Effector CD4-positive, alpha-beta T cell (primary cell): ENCODE results near the gene RPS15.
"Not testable (repeated sequence)": the region's sequence is repeated elsewhere in the genome, so short reads cannot be mapped to it uniquely, and the experiment has no call there.

ENCODE experiments used
- DNase-seq: peaks from one replicate; pipeline ENCODE4 v3.0.0-alpha.2; 2020

The RPS15 gene

DNA sequence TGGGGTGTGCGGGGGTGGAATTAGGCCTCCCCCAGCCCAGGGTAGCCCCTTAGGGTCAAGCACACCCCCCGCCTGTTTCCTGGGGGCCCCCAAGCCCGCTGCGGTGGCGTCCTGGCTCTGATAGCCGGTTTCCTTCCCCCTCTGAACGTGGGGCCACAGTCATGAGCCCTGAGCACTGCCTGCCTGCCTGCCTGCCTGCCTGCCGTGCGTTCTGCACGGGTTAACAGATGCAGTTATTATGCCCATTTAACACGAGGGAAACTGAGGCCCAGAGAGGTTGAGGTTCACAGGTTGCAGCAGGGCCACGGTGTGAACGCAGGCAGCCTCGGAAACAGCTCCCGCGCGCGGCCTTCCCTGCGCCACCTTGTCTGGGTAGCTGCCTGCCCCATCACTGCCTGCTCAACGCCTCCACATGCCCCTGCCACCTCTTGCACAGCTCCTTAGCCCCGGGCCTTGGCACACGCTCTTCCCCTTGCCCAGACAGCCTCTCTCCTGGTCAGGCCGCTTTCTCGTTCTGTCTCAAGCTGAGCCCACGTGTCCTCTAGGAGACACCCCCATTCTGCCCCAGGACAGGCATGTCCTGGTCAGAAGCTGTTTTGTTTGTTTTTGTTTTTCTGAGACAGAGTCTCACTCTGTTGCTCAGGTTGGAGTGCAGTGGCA lies 35.7 kb upstream of the RPS15 start:
- no peak for DNase-seq

DNA sequence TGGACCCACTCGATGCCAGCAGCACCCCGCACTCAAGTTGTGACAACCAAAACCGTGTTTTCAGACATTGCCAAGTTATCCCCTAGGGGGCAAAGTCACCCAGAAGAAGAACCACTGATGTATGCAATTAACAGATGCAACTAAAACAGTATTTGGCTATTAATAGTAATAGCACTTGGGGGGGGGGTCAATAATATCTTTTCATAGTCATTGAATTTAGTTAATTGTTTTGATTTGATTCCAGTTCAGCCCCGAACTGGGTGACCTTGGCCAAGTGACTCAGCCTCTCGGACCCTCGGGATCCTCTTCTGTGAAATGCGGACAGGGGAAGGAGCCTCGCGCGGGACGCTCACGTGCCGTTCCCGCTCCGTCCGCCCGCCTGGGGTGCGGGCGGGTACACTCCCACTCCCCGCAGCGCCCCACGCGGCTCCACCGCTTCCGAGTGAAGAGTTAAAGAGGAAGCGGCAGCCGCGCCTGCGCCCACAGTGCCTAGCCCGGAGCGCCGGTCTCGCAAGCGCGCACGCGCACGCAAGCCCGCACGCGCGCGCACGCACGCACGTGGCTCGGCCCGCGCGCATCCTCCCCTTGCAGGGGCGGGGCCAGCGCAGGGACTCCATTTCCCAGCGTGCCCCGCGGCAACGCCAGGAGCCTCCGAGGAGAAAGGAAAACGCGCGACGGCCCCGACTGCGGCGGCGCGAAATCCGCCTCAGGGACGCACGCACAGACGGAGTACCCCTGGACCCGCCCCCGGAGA lies 31.2 kb upstream of the RPS15 start:
- DNase-seq: peak; percentile 98

DNA sequence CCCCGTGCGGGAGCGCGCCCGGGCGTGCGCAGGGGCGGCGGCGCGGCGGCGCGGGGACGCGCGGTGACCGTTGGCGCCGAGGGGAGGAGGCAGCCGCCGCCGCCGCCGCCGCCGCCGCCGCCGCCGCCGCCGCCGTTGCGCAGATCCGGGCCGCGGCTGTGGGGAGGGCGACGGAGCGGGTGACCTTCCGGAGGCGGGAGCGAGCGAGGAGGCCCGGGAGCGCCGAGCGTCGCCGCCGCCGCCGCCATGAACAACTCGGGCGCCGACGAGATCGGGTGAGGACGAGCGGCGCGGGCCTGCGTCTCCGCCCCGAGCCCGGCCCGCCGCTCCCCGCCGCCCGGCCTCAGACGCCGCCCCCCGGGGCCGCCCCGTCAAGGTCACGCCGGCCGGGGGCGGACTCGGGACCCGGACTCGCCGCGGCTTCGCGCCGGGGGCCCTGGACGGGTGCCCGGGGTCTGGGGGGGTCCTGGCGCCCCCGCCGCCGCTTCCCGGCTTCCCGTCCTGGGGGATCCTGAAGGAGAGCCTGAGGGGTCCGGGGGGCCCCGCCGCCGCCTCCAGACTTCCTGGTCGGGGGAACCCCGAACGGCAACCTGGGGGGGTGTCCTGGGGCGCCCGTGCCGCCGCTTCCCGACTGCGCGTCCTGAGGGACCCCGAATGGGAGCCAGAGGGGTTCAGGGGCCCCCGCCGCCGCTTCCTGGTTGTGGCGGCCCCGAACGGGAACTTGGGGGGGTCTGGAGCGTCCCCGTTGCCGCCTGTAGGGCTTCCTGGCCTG lies 30.5 kb upstream of the RPS15 start, which contains the start of gene DAZAP1:
TSS of gene DAZAP1 (plus strand) at position 59 of the 772 bp plus-strand sequence. CDS start at position 247, 188 bp downstream.
- DNase-seq: peak; percentile 36

DNA sequence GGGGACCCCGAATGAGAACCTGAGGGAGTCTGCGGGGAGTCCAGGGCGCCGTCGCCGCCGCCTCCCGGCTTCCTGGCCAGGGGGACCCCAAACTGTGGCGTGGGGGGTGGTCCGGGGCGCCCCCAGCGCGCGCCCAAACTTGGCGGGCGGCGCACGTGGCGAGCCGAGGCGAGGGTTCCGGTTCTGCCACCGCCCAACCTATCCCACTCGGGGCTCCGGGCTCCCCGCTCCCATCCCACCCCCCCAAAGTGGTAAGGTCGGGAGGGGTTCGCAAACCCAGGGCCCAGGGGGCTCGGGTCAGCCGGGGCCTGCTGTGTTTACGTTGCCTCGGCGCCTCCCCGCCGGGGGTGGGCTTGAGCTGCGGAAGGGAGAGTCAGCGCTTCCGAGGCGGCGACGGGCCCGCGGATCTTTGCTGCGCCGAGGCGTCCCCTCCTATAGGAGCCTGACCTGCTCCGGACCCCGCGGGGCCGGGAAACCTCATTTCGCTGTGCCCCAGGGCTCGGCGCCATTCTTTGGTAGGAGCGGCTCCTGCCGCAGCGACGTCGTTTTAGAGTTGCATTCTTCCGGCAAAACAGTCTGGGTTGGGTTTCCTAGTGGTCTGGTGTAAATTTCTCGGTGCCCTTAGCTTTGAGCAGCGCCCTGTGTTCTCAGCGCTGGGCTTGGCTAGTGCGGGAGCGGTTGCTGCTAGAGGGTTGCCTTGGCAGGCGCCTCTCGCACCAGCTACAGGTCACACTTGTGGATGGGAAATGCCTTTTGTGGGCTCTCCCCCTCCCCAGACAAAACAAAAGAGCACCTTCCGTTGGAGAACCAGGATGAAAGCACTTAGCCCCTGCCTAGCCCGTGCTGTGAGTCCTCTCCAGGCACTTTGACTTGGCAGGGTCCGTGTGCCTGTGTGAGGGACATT lies 29.6 kb upstream of the RPS15 start:
- DNase-seq: peak; percentile 48

DNA sequence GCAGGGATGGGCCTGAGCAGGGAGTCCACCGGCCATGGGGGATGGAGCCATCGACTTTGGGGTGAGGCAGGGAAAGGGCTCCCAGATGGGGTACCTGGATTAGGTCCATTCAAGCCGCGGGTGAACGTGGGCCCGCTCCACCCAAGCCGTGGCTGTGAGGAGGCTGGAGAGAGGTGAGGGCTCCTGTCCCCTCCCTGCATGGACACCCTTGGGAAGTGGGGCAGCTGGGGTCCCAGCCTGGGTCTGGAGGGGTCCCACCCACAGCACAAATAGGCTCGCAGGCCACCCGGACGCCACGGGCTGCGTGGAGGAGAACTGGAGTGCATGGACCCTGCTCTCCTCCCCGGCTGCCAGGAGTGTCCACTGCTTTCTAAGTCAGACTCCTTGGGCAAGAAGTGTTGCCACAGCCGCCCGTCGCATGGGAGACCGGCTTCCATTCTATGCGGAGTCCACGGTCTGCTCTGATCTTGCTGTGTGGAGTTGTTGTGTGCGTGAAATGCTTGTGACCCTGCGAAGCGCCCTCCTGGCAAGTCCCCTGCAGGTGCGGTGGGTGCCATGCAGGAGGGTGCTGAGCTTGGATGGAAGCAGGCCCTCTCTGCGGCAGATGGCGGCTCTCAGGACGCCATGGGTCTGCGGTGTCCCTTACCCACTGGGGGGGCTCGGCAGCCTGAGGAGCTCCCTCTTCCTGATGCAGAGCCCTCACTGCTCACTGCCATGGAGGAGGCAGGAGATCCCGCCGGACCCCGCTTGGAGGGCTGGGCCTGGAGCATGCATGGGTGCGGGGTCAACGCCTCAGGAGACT lies 28.8 kb upstream of the RPS15 start:
- DNase-seq: no peak

DNA sequence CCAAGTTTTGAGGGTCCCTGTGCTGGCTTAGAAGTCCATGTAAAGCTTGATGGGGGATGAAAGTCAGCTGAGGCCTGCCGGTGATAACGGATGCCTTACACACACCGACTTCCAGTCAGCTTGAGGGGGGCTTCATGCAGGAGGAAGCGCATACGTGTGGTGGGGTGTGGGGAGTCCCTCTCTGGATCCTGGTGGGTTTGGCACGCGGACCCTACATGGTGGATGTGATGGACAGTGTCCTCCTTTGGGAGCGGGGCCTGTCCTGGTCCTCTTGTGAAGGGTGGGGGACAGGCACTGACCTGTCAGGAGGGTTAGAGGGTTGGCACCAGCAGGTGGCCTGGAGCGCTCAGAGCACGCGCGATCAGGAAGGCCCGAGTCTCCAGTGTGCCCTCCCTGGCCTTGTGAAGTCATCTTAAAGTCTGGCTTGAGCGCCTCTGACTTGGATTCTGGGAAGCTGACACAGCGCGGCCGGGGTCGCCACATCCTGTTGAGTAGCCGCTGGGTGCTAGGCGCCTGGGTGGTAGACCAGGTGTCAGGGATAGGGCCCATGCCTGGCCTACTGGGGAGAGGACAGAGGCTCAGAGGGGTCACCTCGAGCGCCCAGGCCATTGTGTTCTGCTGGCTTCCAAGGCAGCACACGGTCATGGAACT lies 27.9 kb upstream of the RPS15 start:
- DNase-seq: no peak

DNA sequence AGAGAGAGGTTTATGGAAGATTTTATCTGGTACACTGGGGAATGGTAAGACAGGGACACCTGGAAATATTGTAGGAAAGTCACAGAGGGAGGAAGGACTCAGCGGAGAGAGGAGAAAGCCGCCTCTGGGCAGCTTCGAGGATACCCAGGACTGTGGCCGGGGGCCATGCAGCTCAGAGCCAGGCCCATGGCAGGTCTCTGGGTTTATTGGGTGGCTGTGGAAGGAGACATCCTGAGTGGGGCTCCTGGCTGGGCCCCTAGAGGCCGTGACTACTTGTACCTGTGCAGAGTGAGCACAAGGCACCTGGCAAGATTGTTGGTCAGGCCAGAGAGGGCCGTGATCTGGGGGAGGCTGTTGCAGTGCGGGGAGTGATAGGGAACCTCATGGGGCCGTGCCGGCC lies 27.4 kb upstream of the RPS15 start:
- DNase-seq: no peak

DNA sequence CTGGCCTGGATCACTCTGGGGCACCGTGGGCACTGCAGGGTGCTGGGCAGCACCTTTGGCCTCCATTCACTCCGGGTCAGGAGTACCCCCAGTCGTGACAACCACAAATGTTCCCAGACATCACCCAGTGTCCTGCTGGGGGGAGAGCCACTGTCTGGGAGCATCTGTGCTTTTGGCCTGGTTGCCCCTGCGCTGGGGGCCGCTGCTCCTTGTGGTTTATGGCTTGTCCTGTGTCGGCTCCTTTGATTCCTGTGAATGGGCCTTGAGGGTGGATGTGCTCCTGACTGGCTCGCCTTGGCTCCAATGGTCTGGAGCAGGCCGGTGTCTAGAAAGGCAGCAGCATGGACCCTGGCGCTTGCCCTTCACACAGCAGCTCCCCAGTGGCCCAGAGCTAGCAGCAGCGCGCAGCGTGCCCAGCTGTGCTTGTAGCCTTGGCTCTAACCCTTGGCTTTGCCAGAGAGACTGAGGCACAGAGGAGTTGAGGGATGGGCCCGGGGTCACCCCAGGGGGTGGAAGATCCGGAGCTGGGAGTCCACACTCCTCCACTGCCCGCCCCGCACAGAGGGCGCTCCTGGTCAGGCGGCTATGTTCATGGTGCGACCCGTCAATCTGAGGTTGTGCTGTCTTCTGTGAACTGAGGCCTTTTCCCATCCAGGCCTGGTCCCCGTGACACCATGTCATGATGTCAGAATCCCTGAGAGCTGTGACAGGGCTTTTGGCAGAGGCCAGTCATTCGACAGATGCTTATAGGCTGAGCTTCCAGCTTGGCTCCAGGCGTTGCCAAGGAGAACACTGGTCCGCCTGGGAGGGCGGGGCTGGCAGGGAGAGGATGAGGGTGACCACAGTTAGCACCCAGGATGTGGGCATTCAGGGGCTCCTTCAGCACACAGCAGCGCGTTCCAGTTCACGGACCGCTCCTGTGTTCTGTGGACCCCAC lies 26.7 kb upstream of the RPS15 start:
- no peak for DNase-seq

DNA sequence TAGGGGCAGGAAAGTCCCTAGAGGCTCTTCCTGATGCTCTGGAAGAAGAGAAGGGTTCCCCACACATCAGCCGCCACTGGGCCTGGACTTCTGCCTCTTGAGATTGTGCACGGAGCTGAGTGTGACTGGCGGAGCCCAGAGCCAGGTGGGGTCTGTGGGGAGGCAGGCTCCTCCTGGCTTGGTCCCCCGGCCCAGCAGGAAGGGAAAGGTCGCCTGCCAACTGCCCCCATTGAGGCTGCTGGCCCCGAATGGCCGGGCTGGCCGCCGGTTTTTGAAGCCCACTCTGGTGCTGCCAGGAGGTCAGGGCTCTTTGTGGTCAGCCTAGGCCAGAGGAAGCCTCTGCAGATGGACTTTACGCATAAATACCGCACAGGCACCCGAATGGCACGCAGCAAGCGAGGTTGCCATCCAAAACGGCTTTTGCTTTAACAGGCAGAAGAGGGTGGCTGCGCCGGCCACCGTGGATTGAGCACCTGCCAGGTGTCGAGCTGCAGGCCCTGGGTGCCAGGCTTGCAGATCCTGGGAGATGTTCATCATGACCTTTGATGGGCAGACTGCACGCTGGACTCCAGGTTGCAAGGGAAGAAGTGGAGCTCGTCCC lies 25.8 kb upstream of the RPS15 start:
- no peak for DNase-seq

DNA sequence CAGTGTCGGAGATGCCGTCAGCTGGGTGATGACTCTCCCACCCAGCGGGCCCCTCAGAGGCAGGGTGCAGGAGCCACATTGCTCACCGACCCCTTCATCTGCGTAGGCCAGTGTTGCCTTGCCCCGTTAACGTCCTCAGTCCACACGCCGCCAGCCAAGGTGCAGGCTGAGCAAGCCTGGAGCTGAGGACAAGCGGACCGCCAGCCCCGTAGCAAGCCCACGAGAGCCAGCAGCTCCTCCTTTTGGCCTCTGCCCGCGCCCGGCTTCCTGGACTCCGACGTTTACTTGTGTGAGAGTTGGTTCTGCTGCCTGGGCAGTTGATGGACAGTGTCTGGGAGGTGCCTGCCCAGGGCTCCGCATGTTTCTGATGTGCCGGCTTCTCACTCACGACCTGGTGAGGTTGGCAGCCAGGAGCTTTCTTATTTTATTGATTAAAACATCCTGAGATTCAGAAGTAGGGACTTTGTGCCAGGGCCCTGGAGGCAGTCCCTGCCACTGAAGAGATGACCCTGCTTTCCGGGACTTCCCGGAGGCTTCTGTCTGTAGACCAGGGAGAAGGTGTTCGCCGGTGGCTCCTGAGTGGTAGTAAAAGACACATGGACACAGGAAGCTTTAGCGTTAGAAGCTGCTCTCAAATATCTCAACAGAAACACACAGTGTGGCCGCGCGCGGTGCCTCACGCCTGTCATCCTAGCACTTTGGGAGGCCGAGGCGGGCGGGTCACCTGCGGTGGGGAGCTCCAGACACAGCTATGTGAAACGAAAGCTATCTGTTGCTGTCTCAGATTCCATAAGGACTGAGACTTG lies 25.0 kb upstream of the RPS15 start:
- no peak for DNase-seq

DNA sequence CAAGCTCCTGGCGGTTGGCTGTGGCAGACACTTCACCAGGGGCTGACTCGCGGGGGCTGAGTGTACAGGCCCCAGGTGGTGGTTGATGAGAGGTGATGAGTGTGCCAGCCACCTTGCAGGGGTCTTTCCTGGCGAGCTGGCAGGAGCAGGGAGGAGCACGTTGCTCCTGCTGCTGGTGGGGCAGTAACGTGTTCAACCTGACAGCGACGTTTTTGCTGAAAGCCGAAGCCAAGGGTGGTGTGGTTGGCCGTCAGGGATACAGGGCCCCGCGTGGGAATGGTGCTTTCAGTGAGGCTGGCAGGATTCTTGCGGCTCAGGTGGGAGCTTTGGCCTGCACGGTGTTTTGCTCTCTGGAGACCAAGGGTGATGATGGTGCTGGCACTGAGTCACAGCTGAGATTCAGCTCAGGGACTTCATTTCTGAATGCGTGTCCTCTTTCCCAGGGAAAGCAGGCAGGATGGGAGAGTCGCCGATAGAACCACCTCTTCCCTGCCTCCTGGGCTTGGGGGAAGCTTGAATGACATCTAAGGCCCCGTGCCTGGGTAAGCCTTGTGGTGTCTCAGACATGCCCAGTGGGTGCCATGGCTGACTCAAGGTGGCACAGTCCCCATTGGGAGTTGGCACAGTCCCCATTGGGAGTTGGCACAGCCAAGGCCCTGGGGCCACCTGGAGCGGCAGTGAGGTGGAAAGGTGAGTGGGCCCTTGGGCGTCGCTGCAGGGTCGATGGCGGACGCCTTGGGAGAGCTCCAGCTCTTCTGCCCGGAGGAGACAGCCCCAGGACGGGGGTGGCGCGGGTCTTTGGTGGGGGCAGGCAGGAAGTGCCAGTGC lies 22.0 kb upstream of the RPS15 start:
- no peak for DNase-seq

DNA sequence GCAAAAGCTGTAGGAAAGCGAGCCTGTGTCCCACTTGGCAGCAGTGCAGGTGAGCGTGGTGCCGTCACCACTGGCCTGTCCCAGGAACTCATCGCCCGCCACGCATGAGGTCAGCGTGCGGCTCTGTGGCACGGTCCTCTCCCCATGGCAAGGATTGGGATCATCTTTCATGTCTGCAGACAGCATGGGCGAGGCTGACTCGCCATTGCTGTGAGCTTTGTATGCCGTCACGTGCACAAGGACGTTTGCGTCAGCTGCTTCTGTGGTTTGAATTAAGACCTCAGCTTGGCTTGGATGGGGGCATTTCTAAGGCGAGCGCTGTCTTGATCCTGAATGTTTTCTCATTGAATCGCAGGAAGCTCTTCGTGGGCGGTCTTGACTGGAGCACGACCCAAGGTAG lies 21.1 kb upstream of the RPS15 start:
- DNase-seq: no peak

DNA sequence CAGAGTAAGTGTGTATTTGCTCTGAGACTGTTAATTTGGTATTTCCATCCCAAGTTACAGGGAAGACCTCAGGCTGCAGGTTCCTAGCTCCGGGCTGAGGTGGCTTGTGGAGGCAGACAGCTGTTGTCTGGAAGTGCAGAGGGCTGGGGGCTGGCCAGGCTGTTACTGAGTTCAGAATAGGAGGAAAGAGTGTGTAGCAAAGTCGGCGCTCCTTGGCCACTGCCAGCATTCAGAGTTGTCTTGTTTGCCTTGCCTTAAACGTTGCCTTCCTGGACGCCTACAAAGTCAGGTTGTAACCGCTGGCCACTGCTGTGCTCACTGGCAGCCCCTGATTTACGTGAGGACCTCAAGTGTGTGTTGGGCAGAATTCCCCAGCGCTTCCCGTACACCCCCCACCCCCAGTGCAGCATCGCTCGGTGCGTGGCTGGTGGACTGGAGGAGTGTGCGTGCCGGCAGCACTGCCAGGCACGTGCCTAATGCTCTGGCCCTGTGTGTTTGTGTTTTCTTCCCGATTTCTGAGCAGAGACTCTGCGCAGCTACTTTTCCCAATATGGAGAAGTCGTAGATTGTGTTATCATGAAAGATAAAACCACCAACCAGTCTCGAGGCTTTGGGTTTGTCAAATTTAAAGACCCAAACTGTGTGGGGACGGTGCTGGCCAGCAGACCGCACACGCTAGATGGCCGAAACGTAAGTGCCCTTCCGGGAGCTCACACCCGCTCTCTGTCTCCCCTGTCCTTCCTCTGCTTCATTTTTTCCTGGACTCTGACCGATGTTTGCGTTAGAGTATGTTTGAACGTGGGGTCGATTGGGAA lies 20.3 kb upstream of the RPS15 start:
- no peak for DNase-seq

DNA sequence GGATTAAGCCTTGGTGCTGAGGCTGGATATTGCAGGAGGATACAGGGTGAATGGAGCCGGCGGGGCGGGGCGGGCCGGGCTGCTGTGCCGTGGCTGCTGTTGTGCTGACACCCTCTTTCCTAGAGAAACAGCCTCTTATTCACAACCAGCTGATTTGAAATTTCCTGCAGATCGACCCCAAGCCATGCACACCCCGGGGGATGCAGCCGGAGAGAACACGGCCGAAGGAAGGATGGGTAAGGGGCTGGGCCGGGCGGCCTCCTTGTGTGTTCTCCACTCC lies 19.8 kb upstream of the RPS15 start:
- no peak for DNase-seq

DNA sequence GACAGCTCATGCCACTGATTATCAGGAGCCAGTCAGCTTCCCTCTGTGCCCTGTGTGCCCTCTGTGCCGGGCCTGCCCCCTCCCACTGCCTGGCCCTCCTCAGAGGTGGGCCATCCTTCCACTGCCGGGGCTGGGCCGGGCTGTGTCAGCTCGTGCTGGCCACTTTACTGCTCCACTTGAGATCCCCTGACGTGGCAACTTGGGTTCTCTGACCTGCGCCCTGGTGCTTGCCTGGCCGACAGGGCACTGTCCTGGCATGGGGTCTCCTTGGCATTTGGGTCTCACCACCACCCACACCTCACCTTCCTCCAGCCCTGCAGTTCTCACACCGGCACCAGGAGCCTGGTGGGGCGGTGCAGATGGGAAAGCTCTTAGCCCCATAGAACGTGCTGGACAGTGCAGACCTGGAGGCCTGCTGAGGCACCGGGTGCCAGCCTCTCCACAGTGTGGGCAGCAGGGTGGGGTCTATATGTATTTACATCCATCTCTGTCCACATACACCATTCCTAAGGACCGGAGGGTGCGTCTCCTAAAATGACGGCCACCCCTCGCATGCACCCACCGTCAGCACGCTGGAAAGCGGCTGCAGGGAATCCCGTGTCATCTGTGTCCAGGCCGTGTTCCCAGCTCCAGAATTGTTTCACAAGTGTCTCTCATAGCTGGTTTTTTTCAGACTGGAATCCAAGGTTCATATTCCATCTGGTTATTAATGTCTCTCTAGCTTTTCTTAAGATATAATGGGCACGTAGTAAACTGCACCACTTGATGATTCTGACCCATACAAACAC lies 19.1 kb upstream of the RPS15 start:
- DNase-seq: no peak

DNA sequence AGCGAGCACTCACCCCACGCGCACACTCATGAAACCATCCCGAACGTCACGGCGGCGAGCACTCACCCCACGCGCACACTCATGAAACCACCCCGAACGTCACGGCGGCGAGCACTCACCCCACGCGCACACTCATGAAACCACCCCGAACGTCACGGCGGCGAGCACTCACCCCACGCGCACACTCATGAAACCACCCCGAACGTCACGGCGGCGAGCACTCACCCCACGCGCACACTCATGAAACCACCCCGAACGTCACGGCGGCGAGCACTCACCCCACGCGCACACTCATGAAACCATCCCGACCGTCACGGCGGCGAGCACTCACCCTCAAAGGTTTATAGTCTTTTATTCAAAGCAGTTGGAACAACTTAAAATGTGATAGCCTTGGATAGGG lies 18.1 kb upstream of the RPS15 start:
- DNase-seq: not testable (repeated sequence)
